HuH-7 (cell line): ENCODE results near the gene GABRR3.

Experiments used
- DNase-seq: peaks from one replicate; pipeline ENCODE4 v3.0.0; 2011; ENCODE audit warnings: low spot score

The GABRR3 gene

DNA sequence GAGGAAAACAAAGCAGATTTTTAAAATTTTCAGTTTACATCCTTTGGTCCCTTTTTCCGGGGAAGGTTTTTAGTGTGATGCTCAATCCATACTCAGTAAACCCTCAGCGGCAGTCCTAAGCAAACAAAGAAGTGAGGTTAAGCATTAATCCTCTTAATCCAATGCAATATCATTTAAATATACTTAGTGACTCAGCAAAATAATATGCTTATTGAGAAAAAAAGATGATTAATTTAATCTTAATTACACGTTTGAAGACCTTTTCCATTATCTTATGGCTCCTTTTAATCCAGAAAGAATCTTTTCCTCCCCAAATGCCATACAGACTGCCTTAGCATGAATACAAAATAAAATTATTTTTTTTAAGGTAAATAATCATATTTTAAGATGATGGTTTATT is at the start of gene GABRR3:
Gene GABRR3, minus strand, starts transcription at position 108 of the 400 bp plus-strand sequence. CDS start 328 bp downstream, outside the sequence.
- DNase-seq: no peak

GRCh38 chr3:98073486-98073885 is 38.4 kb upstream of the GABRR3 start:
- DNase-seq: no peak

- no peak for DNase-seq
Observed at GRCh38 chr3:98070840-98071239, 35.7 kb upstream of the GABRR3 start.

GRCh38 chr3:98068824-98069223 is 33.7 kb upstream of the GABRR3 start:
- no peak for DNase-seq

DNA sequence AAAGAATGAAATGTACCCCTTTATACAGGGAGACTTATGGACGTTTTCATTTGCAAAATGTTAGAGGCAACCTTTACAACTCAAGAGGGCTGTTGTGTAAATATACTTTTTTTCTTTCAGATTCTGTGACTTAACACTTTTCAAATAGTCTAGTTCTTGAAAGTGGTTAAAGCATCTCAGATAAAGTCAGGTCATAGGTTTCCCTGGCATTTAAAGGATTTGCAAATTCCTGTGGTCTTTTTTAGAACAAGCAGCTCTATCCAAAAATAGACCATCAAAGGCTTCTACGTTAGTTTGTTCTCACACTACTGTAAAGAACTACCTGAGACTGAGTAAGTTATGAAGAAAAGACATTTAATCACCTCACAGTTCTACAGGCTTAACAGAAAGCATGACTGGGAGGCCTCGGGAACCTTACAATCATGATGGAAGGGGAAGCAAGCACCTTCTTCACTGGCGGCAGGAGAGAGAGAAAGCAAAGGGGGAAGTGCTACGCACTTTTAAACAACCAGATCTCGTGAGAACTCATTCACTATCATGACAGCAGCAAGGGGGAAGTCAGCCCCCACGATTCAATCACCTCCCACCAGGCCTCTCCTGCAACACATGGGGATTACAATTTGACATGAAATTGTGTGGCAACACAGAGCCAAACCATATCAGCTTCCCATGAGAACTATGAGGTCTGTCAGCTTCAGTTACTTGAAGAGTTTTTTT is 23.3 kb upstream of the GABRR3 start:
- DNase-seq: no peak

GRCh38 chr3:98057631-98058030 is 22.5 kb upstream of the GABRR3 start:
- DNase-seq: no peak

DNA sequence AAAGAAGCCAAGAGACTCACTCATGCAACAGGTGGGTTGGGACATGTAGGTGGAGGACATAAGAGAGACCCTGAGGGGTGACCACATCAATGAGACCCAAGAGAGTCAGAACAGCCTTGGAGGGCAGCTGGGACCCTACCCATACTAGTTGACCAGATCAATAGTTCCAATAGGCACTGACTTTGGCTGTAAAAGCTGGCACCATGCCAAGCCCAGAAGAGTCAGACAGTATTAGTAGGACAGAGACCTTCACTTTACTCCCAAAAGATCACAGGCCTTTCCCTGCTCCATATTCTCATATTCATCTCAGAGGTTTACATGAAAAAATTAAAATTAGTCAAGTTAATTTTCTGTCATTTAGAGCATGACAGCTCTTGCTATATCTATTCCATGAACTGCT is 20.9 kb upstream of the GABRR3 start:
- DNase-seq: no peak

DNA sequence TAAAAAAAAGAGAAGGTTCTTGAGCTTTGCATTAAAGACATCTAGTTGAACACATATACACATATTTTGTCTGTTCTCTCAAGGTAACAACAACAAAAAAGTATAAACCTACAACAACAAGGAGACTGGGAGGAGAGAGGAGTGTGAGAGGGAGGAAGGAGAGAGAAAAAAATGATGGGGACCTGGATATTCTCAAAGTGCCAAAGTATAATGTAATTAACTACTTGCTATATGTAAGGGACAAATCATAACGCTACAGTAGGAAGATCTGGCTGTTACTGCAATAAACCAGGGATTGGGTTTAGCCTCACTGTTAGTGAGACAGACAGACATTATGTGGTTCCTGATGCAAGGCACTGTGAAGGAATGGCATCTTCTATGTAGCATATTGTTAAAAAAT is 14.2 kb upstream of the GABRR3 start:
- no peak for DNase-seq

GRCh38 chr3:98048586-98048985 is 13.5 kb upstream of the GABRR3 start:
- DNase-seq: no peak

- DNase-seq: no peak
Observed at GRCh38 chr3:98041350-98041749, 6.2 kb upstream of the GABRR3 start.

GRCh38 chr3:98039322-98040024 is 4.4 kb upstream of the GABRR3 start:
- DNase-seq: peak; percentile 30

- no peak for DNase-seq
Observed at GRCh38 chr3:98038876-98039275, 3.8 kb upstream of the GABRR3 start.

- no peak for DNase-seq
Observed at GRCh38 chr3:98038286-98038685, 3.2 kb upstream of the GABRR3 start.

DNA sequence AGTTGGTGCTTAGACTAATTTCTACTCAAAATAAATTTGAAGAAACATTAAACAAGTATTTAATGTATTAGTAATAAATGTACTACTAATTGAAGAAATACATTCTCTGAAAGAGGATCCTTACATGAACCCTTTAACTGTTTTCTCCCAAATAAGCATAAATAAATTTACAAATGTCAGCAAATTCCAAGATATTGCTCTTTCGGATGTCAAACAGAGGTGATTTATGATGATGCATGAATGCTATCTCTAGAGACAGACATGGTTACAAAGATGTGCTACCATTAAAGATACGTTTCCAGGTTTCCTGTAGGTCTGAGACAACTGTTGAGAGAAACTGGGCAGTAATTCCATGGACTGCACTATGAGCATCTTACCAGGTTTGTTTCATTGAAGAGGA is 629 bp downstream of the GABRR3 start:
- no peak for DNase-seq

- DNase-seq: no peak
Observed at GRCh38 chr3:98034036-98034435, 1.1 kb downstream of the GABRR3 start.

- DNase-seq: no peak
Observed at GRCh38 chr3:98032904-98033303, 2.2 kb downstream of the GABRR3 start.

DNA sequence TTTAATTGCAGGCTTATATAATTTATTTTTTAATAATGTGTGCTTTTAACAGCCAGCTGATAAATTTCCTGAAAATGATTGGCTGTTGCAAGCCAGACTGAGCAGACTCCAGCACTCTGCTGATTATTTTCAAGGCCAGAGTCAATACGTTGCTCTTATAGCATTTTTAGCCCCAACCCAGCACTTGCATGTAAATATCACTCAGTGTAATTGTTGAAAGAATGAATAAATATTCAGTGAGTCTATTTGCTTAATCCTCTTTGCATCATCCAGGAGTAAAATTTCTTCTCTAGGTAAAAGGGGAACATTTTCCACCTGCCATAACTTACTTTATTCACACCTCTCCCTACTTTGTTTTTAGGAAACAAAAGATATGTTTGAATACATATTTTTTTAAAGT is 2.9 kb downstream of the GABRR3 start:
- no peak for DNase-seq

DNA sequence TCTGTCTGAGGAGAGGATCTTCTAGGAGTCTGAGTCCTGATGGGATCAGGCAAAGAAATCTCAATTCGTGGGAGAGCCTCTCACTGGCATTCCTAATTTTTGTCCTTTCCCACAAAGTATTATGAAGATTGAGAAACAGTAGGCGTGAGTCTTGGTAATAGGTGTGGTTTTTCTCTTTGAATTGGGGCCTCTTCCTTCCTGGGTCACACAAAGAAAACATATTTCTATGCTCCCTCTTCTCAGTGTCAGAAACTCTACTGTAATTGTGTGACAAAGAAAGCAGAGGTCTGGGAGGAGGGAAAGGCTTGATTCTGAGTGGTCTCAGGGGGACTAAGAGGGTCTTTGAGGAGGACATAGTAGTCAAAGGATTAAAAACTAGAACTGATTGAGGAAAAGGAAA is 6.0 kb downstream of the GABRR3 start:
- no peak for DNase-seq

DNA sequence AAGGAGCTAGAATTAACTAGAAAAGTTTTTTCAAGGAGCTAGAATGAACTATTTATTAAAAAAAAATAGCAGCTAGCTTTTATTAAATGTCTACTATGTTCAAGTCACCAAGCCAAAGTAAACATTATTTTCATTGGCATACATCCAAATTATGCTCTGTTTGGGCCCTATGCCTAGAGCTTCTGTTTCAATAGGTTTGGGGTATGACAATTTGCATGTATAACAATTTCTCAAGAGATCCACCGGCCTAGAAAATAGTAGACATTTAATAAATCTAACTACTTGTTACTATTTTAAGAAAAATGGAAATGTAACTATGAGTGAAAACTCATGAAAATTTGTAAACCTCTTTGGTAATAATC is 8.0 kb downstream of the GABRR3 start:
- no peak for DNase-seq

DNA sequence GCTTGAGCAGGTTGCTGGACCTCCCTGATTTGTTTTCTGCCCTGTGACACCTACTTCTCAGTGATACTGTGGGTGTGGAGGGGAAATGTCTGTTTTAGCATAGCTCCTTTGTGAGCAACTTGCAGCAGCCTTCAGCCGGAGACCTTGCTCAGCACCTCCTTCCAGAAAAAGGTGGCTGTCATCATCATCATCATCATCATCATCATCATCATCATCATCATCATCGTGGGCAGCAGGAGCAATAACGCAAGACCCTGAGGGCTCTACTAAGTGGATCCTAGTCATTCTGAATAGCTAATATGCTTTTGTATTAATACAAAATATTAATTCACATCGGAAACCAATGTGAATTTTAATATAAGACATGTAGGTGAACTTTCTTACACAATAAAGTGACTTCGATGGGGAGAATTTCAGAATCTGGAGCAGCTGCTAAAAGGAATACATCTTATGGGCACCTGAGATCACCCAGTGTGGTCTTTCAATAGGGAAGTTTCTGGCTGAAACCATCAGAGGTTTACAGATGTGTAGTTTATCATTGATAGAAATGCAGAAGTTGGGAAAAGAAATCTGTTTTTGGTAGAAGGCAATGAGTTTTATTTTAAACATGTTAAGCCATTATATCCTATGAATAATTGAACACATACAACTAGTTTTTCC is 8.6 kb downstream of the GABRR3 start:
- DNase-seq: no peak

GRCh38 chr3:98025392-98025945 is 9.6 kb downstream of the GABRR3 start:
- DNase-seq: no peak

- peak; percentile 55 for DNase-seq
Observed at GRCh38 chr3:98022978-98023820, 11.9 kb downstream of the GABRR3 start.
